Stimulated activated CD8-positive, alpha-beta memory T cell treated with anti-CD3 and anti-CD28 coated beads, Interleukin-2, amount 100 ng/mL, for 48 hours (primary cell): ENCODE results near the gene MIOS.
A peak's percentile ranks its signal among the peaks of the same experiment; 100 is the strongest.

Experiments
- DNase-seq, 2 donors: peaks; one replicate each; pipeline ENCODE4 v3.0.0-alpha.2; 2020; ENCODE audit warnings: low read depth in 2 of 2

Gene MIOS

GRCh38 chr7:7583731-7584130 is 17.0 kb downstream of the MIOS start:
- DNase-seq, result no peak

- DNase-seq, result no peak
These were observed 18.0 kb downstream of the MIOS start for GRCh38 chr7:7584653-7585052.

GRCh38 chr7:7585241-7585928 is 18.7 kb downstream of the MIOS start:
- no peak for DNase-seq

- DNase-seq, result no peak
These were observed 28.8 kb downstream of the MIOS start for GRCh38 chr7:7595451-7595850.

- DNase-seq, result no peak
These were observed 29.5 kb downstream of the MIOS start for GRCh38 chr7:7596176-7596575.

GRCh38 chr7:7607010-7607409 is 40.3 kb downstream of the MIOS start:
- DNase-seq, result no peak

GRCh38 chr7:7609330-7609729 is 42.6 kb downstream of the MIOS start:
- no peak for DNase-seq

GRCh38 chr7:7612519-7612918 is 45.8 kb downstream of the MIOS start:
- no peak for DNase-seq

- no peak for DNase-seq
These were observed 46.5 kb downstream of the MIOS start for GRCh38 chr7:7613210-7613609.

GRCh38 chr7:7614018-7614741 is 47.5 kb downstream of the MIOS start:
- DNase-seq, result no peak

- DNase-seq, result no peak
These were observed 50.9 kb downstream of the MIOS start for GRCh38 chr7:7617550-7617949.

- no peak for DNase-seq
These were observed 51.7 kb downstream of the MIOS start for GRCh38 chr7:7618410-7618809.

GRCh38 chr7:7620236-7620635 is 53.6 kb downstream of the MIOS start:
- DNase-seq, result no peak

GRCh38 chr7:7620644-7621210 is 54.0 kb downstream of the MIOS start:
- DNase-seq, result no peak

- no peak for DNase-seq
These were observed 61.8 kb downstream of the MIOS start for GRCh38 chr7:7628476-7628875.

GRCh38 chr7:7630626-7631329 is 64.1 kb downstream of the MIOS start:
- DNase-seq, result no peak

- DNase-seq, result no peak
These were observed 72.7 kb downstream of the MIOS start for GRCh38 chr7:7639421-7639820.

- peak in 1 of 2 donors; percentile 28 for DNase-seq
These were observed 73.2 kb downstream of the MIOS start for GRCh38 chr7:7639847-7640220.

- DNase-seq, result peak; percentile 89 to 96
These were observed 73.8 kb downstream of the MIOS start, which contains the start of gene UMAD1 for GRCh38 chr7:7640221-7641128. Gene UMAD1 (plus strand): TSS chr7:7640752. CDS start chr7:7673372, 32,620 bp downstream.

- DNase-seq, result no peak
These were observed 74.5 kb downstream of the MIOS start for GRCh38 chr7:7641129-7641663.

- DNase-seq, result no peak
These were observed 75.4 kb downstream of the MIOS start for GRCh38 chr7:7642081-7642480.
